Stomach (tissue), 4 donors: ENCODE measurements around the gene KCNH6.

Experiments used
- CTCF ChIP-seq, 7 experiments: fragments of 450-650 bp in 4 of 7; fragments of 200-600 bp in 3 of 7; sonication (generic) in 3 of 7; IDR thresholded peaks; one replicate each; pipeline ENCODE4 v1.5.1; 2016 to 2019; ENCODE audit warnings: antibody characterized with exemption in 7 of 7, control low read depth in 2 of 7, mild to moderate bottlenecking in 1 of 7
- POLR2AphosphoS5 ChIP-seq, 3 donors: sonication (generic); formaldehyde crosslinking; IDR thresholded peaks; one replicate each; pipeline ENCODE4 v1.6.1; 2016; ENCODE audit warnings: antibody characterized with exemption in 3 of 3

- TF ChIP-seq CTCF (IDR thresholded peaks at IDR 0.05) (no peak), POLR2AphosphoS5 (IDR thresholded peaks at IDR 0.05) (no peak)
These were observed 39.2 kb upstream of the KCNH6 start for GRCh38 chr17:63483655-63484575.
